IPS DF 19.7 (cell line): ENCODE data around the gene RAB11A.

Experiments
- DNase-seq: peaks from one replicate; pipeline ENCODE4 v3.0.0-alpha.2; 2013; ENCODE audit warnings: low read depth, low spot score

The RAB11A gene

DNA sequence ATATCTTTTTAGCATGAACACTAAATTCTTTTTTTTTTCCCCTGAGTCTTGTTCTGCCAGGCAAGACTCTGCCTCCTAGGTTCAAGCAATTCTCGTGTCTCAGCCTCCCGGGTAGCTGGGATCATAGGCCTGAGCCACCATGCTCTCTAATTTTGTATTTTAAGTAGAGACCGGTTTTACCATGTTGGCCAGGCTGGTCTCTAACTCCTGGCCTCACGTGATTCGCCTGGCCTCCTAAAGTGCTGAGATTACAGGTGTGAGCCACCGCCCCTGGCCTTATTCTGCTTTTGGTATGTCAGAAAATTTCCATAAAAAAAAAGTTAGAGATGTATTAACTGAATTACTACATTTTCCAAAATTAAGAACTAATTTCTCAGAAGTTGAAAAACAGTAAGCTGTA is 14.3 kb downstream of the RAB11A start:
- DNase-seq = no peak

DNA sequence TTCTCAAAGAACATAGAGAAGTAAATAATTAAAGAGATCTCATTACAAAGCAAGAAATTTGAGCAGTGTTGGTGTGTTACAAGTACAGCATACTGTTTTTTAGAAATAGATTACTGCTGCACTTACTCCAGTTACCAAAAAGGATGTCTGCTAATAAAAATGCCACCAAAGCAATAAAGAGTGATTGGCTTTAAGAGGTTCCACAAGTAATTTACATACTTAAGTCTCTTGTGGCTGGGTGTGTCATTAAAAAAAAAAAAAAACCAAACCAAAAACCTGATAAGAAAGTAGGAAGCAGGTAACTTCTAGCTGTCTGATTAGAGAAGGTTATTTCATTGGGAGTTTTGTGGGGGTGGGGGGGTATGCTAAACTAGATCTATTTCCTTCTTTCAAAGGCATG is 15.2 kb downstream of the RAB11A start:
- DNase-seq = no peak

DNA sequence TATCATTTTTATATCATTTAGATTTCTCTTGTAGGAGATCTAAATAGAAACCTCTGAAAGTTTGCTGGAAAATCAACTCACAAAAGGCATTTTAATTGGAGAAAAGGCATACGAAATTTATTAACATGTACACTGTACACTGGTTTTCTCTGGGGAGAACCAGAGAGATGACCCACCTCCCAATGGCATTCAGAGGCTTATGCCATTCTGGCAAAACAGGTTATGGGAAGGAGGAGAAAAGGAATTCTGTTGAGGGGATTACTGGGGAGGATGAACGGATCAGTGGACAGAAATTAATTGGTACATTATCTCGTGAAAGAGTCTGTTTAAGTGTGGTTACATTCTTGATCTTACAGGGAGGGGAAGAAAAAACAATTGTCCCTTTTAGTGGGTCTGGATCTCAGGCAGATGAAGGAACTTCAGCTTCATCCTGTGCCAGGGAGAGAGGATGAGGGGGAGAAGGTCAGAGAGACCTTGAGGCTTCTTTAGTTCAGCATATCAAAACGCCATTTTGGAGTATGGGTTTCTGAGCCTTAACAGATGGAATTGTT is 16.5 kb downstream of the RAB11A start:
- no peak for DNase-seq

DNA sequence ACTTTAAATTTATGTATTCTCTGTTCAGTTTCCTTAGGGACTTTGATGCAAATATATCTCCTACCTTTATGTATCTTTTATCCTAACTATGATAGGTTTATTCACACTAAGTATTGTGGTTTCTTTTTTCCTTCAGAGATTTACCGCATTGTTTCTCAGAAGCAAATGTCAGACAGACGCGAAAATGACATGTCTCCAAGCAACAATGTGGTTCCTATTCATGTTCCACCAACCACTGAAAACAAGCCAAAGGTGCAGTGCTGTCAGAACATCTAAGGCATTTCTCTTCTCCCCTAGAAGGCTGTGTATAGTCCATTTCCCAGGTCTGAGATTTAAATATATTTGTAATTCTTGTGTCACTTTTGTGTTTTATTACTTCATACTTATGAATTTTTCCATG is 18.3 kb downstream of the RAB11A start:
- DNase-seq = no peak

DNA sequence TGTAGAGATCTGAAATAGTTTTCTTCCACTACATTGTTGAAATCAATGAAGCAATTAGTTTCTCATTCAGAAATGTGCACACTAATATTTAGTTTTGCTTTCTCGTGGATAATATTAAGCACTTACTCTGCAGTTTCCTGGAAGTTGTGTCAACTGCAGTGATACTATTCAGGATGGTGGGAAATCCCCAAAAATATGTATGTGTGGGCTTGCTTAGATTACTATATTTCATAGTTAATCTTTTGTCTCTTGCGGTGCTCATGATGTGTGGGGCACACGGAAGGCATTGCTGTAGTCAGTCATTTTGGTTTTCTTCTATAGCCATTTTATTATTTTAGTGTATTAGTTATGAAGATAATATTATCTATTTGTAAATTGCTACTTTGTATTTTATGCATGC is 19.7 kb downstream of the RAB11A start:
- DNase-seq = no peak

DNA sequence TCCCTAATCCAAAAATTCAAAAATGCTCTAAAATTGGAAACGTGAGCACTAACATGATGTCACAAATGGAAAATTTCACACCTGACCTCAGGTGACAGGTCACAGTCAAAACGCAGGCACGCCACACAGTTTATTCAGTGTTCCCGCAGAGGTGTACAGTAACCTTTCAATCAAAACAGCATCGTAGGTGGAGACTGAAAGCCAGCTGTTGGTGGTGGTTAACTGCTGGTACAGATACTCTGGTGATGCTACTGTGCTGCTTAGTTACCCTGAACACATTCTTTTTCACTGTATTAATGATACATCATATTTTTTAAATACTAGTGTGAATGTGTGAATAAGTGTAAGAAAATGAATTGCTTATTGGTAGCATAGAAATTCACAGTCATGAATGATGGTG is 23.8 kb downstream of the RAB11A start:
- DNase-seq = no peak

DNA sequence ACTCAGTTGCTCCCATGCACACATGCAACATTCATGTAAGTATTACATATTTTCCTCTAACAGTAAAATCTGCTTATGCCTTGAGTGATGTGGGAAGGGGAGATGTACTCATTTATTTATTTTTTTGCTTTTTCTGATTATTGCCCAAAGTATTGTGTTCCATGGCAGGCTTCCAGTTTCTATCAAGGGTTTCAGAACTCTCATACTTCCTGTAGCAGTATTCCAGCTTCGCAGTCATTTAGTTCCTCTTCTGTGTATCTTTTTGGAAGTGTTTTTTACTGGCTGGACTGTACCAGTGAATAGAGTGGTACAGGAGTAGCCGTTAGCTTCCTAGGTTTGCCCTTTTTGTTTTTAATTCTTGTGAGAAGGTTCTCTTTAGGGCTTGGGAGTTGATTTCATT is 26.9 kb downstream of the RAB11A start:
- no peak for DNase-seq

- no peak for DNase-seq
These were observed 31.2 kb downstream of the RAB11A start for GRCh38 chr15:65900488-65900887.

DNA sequence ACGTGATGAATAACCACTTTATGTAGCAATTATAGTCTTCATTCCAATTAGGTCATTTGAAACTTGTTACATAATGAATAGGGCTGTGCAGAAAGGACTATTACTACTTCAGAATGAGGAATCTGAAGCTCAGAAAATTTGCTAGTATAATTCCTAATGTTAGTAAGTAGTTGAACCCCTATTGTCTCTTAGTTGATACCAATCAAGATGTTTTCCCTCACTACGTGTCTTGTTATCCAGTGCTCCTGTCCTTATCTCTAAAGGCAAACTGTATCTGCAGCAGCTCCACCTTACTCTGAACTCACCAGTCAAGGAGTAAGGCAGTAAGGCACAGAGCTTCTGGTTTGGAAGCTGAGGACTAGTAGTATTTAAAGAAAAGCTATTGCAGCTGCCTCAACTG is 32.0 kb downstream of the RAB11A start:
- DNase-seq = no peak

GRCh38 chr15:65901836-65902235 is 32.5 kb downstream of the RAB11A start:
- no peak for DNase-seq

- DNase-seq = peak; percentile 63
These were observed 33.1 kb downstream of the RAB11A start for GRCh38 chr15:65902373-65902772.

DNA sequence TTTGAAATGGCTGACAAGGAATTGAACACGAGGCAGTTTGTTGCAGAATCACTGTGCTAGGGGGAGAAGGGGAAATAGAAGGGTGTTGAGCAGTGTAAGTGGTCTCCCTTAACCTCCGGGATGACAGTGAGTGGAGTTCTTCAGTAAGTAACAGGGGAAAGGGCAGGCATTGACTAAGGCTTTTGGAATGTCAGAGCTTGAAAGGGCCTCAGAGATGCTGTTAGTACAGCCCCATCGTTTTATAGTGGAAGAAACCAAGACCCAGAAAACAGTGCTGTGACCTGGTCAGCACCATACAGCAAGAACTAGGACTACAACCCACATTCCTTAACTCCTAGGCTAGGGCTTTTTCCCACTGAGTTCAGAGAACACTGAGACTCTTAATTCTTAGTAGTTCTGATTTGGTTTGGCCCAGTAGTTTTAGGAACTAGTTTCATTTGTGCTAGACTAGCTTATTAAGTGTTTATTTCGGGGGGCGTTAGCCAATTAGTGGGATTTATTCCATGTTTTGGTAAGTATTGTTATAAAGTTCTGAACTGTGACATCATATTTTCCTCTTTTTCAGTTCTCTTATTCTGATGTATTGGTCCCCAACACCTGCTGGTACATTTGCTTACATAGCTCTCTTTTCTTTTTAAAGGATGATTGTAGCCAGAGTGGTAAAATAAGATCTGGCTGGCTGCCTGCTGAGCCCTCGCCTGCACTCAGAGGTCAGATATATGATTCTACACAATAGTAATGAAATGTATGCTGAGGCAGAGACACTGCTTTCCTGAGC is 34.2 kb downstream of the RAB11A start:
- DNase-seq = no peak

DNA sequence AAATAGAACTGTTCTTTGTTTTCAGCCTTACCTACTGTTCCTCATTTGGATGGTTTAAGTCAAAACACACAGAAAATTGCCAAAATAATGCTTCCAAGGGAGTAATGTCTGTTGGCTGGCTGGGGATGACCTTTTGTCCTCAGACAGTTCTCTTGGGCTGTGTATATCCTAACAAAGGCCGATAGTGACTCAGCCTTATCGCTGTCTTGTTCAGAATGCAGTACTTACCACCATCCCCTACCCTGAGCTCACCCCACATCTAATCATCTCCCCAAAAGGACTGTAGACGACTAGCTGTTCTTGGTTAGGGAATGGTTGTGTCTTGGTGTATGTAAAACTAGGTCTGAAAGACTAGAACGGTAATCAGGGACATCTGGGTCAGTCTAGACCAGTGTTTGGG is 35.0 kb downstream of the RAB11A start:
- no peak for DNase-seq

GRCh38 chr15:65906396-65906795 is 37.1 kb downstream of the RAB11A start:
- no peak for DNase-seq

DNA sequence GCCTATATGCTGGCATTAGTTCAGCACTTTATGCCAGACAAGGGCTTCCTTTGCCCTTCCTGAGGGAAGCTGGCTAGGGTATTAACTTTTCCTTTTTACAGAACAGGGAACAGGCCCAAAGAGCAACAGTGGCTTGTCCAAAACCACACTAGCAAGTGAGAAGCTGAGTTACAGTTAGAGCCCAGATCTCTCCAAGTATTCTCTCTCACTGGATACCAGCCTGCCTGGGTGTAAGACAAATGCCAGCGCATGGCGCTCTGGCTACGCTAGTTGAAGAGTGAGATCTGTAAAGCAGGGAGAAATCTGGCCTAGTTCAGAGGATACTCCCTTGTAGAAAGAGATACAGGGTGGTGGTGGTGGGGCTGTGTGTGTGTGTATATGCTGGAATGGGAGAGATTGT is 38.4 kb downstream of the RAB11A start:
- DNase-seq = no peak

GRCh38 chr15:65908876-65909275 is 39.6 kb downstream of the RAB11A start:
- no peak for DNase-seq

DNA sequence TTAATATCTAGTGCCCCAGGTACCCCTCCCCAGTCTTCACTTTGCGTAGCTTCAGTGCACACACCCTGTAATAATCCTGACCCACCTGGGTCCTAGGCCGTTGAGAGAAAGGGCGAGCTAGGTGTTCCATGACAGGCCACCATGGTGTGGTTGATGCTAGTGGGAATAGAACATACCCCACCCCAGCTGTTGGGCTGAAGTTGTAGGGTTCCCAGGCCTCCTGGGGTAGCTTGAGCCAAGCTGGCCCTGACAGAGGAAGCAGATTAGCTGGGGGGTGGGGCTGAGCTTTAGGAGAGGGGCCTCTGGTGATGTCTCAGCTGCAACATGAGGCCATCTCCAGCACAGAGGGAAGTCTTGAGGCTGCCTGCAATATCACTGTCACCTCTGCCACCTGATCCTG is 40.5 kb downstream of the RAB11A start:
- DNase-seq = no peak

DNA sequence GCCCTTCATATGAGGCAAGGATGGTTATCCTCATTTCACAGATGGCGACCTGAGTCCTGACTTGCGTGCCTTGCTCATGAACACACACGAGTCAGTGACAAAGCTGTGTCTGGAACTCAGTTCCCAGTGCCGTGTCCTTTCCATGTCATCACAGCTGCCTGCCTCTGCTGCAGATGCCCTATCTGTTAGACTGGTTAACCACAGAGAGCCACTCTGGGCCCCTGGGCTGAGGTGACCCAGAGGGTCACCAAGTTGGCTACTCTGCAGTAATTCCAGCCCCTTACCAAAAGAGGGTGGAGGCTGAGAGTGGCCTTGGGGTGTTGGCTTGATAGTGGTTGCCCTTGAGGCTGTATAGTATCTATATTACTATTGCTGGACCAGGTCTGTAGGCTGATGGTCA is 41.0 kb downstream of the RAB11A start:
- DNase-seq = no peak

GRCh38 chr15:65912235-65912634 is 42.9 kb downstream of the RAB11A start:
- DNase-seq = no peak

DNA sequence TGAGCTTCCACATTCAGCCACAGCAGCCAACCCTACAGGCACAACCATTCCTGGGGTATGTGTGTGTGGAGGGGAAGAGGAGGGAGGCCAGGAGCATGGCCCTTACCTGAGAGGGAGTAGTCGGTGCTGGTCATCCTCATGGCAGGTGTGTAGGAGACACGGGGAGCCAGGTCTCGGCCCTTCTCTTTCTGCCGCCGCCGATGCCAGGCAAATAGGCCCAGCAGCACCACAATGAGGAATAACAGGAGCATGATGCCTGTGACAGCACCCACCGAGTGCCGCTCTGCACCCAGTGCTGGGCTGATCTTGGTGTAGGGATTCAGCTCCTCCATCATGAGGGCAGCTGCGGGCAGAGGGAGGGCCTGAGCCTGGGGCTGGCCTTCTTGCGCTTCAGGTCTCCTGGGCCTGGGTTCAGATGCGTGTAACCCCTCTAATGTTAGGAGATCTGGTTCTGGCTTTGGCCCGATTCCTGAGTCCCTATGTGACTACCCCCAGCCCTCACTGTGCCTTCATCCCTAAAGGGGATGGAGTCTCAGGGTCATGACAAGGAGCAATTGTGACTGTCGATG is 44.4 kb downstream of the RAB11A start:
- DNase-seq = no peak

DNA sequence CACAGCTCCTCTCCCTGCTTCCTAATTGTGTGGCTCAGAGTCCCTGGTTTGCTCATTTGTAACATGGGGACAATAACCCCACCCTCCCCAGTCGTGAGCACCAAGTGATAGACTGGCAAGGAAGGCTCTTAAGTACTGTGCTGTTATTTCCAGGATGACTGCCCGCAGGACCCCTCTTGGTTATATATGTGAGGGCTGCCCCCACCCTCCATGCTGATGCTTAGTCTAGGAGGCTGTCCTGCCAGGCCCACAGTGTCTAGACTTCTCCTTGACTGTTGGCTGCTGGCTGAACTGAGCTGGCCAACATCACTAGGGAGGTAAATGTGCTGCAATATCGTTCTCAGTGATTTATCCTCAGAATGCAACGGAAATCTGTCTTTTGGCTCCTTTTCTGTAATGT is 45.1 kb downstream of the RAB11A start:
- no peak for DNase-seq

GRCh38 chr15:65914981-65915925 is 46.0 kb downstream of the RAB11A start:
- DNase-seq = no peak
